ENCODE measurements around the gene TMEM107.

GRCh38 chr17:8166731-8167130 is 9.4 kb downstream of the TMEM107 start:
- TF ChIP-seq CTCF (IDR thresholded peaks at IDR 0.05) (no peak), POLR2A (IDR thresholded peaks at IDR 0.05) (no peak)

Measured in lower leg skin (tissue), 3 donors.